NCI-H82 treated with DMSO at 0.1 percent for 48 hours (cell line): Measurements from ENCODE around the gene PNPO.

Experiments used
- DNase-seq: peaks from one replicate; lab custom pipeline; 2025; ENCODE audit not compliant: unreplicated experiment; lab: John Stamatoyannopoulos, UW

The PNPO gene

DNA sequence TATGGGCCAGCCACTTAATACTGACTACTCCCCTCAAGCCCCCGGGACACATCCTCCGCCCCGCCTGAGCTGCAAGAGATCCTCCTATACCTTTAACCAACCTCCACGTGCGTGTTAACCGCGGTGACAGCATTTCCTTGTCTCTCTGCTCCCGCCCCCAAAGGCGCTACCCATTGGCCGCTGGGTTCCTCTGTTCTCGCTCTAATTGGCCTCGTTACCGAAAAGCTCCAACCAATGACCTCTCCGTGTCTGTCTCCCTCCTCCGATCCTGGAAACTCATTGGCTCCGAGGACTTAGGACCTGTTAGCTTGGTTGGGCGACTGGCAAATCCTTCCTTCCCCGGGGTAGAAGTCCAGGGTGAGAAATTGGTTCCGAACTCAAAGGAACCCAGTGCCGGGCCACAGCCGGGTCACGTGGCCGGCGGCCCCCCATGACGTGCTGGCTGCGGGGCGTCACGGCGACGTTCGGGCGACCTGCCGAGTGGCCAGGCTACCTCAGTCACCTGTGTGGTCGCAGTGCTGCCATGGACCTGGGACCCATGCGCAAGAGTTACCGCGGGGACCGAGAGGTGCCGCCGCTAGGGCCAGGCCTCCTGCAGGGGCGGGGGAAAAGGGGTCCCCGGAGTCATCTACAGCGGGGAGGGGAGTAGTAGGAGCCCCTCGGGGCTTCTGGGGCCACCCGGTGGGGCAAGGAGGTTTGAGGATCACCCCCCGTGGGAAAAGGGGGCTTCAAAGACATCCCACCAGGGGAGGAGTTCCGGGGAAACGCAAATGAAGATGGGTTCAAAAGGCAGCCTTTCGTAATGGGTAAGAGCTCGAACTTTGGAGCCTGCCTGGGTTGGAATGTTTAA is at the start of gene PNPO:
TSS of gene PNPO (plus strand) at position 326 of the 850 bp plus-strand sequence. CDS start at position 431, 105 bp downstream.
- DNase-seq, result peak; percentile 98

DNA sequence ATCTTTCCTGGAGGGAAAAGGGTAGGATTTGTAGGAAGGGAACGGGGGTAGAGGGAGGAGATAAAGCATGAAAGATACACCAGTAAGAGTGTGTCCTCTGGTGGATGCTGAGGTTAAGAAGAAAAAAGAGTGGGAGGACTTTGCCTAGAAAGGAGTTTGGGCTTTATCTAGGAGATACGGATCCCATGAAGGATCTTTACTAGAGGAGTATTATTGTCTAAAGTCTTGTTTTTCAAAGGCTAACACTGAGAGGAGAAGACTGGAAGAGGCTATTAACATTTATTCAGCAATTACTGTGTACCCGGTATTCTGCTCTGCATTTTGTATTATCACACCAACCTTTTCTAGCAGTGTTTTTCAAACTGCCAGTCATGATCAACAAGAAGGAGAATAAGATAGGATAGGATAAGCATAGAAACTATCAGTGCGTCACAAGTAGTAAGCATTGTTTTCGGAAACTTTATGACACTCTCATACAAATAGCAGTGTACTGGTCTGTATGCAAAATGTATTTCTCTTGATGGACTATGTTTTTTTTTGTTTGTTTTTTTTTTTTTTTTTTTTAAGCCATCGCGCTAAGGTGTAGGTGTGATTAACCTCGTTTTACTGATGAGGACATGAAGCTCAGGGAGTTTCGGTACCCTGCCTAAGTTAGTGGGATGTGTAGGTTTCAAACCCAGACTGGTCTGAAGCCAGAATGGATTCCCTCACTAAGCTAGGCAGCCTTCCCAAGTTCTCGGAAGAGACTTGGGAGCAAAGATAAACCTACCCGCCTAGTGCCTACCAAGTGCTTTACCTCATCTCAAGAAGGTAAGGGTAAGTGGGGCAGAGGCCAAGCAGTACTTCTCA is 46.6 kb upstream of the PNPO start:
- DNase-seq, result no peak

DNA sequence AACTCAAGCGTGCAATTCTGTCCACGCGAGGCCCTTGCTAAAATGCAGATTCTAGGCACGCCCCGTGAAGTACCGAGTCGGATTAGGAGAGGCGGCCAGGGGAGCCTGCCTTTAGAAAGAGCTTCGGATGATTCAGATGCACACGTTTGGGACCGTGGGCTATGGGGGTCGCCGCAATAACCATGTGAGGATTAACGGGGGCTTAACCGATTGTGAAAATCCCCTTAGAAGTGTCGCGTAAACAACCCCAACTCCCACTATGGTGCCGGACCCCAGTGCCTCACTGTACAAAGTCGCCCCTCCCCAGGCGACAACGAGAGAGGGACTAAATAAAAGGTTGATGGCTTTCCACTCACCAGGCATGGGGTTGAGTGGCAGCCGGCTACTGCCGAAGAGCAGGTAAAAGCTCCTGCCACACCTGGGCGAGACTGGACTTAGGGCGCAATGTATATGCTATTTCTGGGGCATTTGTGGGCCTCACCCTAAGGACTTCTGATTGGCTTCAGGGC is 46.0 kb upstream of the PNPO start:
- peak; percentile 76 for DNase-seq

DNA sequence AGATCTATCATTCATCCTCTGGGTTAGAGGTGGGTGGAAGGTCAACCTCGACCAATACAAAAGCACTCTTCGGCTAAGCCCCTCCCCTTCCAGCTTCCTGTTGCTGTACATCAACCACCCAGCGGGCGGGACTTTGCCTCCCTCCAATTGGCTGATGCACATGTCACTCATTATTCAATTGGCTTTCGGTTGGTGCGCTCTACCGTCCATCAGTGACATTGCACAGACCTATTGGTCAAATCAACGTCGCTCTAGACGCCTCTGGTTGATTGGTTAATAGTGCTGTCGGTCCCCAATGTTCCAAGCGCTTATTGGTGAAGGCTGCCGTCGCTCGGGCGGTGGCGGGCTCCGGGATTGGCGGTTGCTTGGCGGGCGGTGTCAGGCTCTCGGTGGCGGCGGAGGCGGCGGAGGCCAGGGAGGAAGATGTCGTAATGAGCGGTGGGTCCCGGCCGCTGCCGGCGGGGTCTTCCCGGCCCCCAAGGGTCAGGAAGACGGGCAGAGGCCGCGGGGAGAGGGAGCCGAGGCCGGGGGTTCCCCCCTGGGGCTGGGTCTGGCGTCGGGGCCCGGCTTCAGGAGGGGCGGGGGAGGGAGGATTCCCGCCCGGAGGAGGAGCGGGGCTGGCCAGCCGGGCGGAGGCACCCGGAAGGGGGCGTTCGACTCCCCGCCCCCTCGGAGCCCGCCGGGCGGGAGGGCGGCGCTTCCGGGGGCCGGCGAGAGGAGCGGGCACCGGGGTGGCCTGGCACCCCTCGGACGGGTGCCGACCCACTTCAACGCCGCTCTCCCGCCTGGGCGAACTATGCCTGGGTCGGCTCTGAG is 45.3 kb upstream of the PNPO start, which contains the start of gene SP2:
TSS of gene SP2 (plus strand) at position 381 of the 816 bp plus-strand sequence. CDS start at position 432, 51 bp downstream.
- peak; percentile 100 for DNase-seq

DNA sequence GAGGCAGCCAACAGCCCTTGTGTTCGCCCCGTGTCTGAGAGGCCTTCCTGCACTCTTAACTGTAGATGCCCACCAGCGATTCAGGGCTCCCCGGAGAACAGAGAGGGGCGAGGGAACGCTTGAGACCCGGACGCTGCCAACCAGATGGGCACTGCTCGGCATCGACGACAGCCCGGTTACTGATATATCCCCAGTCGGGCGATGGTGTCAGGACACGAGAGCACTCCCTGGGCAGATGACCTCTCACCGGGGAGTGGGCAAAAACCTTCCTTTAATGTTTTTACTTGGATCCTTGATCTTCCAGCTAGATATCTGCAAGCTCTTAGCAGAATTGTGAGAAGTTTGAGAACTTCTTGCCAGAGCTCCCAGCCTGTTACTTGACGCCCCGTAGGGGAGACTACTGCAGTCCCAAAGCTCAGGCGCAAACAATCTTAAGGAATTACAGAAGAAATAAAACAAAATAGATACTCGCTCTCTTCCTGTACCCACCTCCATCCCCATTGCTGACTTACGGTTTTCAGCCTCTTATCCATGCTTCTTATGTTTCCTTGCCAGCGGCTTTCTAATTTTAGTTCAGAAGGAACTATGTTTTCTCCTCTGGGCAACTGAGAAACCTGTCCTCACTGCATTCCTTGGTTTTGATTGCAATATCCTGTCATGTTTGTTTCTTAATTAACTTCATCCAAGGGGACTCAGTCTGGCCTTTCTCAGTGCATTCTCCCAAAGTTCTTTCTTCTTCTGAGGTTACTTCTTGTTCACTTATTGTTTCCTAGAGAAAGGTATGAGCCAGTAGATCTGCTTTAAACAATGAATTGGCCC is 44.5 kb upstream of the PNPO start:
- no peak for DNase-seq

DNA sequence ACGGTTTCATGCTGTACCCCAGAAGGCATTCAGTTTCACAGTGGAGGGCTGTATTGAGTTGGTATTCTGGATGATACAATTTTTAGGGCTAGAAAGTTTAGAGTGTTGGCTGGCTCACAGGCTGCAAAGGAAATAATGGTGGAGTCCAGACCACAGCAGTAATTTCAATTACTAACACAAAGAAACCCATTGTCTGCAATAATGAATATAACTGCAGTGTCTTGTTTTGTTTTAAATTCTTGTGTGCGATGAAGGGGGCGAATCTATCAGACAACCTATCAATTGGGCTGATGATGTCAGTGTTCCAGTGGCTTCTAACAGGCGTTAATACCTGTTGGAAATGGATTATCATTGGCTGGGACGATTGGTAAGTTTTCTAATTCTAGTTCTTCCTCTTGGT is 43.8 kb upstream of the PNPO start:
- DNase-seq, result no peak

DNA sequence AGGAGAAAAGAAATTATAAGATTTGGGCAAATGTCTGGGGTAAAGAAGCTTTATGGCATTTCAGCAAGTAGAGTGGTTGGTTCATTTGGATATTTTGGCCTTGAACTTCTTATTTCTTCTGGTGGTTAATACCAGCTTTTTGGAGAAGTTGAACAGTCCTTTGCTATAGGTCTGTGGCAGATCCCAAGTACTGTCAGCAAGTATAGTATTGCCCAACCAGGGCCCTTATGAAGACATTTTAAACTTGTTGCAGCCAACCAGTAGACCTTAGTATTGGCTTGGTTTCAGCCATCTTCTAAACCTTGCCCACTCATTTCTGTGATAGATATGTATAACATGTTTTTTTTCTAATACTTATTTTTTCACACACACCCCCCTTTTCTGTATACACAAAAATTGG is 43.1 kb upstream of the PNPO start:
- DNase-seq, result no peak

DNA sequence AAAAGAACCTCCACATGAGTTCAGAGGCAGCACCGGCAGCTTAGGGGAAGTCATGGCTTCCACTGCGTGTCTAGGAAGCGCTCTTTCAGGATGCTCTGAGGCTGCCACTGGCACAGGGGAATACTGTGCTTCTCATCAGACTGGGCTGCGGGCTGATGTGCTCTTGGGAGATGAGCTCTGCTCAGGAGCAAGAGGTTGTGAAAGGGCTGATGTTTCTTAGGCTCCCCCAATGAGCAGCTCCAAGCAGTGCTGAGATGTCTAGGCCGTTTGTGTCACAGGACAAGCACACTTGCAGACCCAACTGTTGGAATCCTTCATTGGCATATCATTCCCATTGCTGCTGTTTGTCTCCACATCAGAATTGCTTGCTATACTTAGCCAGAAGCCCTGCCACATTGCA is 41.7 kb upstream of the PNPO start:
- no peak for DNase-seq

DNA sequence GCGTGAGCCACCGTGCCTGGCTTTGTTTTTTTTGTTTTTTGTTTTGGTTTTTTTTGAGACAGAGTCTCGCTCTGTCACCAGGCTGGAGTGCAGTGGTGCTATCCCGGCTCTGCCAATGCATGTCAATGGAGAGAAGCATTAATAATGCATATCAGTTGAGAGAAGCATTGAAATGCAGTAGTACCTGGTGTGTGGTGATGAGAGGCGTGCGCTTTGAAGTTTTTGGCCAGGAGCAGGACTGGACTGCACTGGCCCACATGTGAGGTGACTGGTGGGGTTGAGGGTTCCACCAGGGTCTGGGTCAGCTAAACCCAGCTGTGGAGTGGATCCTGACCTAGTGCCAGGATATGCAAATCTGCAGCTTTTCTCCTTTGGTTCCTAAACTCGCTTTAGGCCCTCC is 39.9 kb upstream of the PNPO start:
- no peak for DNase-seq

DNA sequence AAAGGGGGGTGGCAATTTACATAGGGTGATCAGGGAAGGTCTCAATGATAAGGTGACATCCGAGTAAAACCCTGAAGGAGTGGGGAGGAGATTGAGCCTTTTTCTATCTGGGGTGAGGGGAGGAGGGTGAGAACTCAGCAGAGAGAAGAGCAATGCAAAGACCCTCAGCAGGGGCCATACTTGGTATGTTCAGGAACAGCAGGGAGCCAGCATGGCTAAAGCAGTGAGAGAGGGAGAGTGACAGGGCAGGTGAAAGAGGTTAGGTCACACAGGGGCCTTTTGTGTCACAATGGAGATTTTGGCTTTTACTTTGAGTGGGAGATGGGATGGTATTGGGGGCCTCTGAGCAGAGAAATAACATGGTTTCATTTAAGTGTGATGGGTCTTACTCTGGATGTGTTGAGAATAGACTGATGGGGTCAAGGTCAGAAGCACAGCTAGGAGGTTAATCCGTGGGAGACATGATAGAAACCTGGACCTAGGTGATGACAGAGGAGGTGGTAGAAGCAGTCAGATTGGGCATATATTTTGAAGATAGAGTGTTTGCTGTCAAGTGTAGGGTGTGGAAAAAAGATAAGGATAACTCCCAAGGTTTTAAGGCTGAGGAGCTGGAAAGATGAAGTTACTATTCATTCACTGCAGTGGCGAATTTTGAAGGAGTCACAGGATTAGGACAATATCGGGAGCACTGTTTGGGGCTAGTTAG is 39.2 kb upstream of the PNPO start:
- DNase-seq, result no peak

DNA sequence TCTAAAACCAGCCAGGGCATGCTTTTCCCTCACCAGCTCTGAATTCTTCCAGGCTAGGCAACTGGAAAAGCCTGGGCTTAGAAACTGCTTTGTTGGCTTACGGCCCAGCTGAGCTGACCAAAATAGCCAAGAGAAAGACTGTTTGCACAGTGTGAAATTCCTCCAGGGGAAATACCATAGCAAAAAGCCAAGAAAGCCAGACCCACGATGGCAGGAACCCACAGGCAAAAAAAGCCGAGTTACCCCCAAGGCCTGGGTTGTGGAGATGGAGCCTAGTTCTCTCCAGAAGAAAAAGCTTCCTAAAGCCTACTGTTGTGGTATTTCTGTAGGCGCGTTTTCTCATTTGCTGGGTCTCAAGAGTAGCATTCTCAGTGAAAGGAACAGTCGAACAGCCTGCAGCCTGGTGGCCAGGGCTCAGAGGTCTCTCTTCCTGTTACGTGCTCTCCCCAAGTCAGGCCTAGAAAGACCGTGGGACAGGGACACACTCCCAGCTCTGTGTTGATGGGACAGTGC is 36.1 kb upstream of the PNPO start:
- DNase-seq, result no peak

DNA sequence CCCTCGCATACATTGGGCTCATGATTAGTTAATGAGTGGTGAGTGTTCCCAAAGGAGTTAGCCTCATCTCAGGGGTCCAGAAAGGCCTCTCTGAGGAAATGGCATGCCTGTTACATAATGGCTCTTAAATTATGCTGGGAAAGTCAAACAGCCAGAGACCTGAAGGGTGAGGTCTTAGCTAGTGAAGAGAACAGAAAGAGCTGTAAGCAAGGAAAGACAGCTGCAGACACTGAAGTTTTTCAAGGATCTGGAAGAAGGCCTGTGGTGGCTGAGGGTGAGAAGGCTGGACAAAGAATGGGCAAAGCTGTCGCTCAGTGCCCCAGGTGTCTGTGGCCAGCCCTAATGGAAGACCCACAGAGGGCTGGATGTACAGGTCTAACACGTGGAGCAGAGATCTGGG is 34.9 kb upstream of the PNPO start:
- DNase-seq, result no peak

DNA sequence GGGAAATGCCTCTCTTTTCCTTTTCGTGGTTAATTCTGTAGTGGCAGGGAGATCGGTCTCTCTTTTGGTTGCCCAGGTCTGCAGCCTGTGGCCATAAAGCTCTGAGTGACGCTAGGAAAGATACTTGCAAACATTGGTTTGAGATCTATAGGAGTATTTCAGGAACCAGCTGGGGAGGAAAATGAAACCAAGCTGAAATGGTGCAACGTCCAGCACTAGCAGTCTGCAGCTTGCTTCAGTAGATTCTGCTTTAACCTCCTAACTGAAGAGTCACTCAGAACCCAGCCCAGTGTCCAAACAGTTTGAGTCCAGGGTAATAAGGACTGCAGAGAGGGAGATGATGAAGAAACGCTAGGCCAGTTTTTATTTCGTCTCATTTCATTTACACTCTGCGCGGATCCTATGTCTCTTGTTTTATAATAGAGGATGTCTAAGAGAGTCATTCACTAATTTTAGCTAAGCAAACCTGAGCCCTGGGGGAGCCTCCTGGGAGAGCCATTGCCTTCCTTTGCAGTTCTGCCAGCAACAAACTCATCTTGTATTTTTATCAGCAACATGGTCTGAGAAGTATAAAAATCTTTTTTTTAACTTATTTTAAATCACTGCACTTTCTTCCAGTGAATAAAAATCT is 33.3 kb upstream of the PNPO start:
- DNase-seq, result no peak

DNA sequence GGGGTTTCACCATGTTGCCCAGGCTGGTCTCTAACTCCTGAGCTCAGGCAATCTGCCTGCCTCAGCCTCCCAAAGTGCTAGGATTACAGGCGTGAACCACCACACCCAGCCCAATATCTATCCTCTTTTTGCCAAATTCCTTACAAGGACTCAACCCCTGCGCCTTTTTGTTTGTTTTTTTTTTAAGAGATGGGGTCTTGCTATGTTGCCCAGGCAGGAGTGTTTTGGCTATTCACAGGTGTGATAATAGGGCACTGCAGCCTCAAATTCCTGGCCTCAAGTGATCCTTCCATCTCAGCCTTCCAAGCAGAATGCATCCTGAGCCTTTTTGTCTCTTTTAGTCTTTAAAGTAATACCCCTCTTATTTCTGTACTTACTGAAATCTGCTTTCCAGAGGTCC is 28.3 kb upstream of the PNPO start:
- DNase-seq, result no peak

DNA sequence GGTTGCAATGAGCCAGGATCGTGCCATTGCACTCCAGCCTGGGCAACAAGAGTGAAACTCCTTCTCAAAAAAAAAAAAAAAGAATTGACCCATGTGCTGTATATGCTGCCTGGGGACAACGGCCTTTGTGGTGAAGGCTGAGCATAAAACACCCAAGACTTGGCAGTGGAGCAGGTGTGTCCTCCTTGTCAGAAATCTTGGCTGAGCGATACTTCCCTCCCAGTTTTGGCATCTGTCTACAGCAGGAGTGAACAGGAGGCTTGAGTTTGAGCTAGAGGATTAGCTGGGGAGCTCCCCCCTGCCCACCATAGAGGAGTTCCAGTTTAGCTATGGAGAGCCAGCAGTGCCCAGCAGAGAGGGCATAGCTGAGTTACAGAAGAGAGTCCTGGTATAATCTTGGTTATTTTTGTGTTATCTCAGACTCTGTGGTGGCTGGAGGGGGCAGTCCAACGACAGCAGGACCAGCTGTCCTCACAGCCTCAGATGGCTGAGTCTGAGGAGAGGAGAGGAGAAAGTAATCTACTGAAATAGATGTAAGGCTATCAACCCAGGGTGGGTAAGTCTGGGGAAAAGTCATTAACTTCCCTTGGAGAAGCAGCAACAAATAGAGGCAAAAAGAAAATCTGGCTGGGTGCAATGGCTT is 26.9 kb upstream of the PNPO start:
- no peak for DNase-seq

DNA sequence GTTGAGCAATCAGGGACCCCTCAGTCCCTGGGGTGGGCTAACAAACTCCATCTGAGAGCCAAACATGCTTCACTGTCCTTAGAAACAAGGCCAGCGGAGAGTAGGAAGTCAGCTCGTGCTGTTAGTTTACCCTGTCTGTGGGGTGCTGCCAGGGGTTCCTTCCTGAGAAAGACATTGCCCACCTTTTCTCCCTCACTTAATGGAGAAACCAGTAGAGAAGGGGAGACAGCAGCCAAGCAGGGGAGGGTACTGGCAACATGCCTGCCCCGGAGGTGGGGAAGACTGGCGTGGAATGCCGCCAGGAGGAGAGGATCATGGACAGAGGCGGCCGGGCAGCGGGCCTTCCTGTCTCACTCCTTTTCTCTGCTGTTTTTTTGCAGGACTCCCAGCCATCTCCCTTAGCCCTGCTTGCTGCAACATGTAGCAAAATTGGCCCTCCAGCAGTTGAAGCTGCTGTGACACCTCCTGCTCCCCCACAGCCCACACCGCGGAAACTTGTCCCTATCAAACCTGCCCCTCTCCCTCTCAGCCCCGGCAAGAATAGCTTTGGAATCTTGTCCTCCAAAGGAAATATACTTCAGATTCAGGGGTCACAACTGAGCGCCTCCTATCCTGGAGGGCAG is 25.5 kb upstream of the PNPO start:
- no peak for DNase-seq

DNA sequence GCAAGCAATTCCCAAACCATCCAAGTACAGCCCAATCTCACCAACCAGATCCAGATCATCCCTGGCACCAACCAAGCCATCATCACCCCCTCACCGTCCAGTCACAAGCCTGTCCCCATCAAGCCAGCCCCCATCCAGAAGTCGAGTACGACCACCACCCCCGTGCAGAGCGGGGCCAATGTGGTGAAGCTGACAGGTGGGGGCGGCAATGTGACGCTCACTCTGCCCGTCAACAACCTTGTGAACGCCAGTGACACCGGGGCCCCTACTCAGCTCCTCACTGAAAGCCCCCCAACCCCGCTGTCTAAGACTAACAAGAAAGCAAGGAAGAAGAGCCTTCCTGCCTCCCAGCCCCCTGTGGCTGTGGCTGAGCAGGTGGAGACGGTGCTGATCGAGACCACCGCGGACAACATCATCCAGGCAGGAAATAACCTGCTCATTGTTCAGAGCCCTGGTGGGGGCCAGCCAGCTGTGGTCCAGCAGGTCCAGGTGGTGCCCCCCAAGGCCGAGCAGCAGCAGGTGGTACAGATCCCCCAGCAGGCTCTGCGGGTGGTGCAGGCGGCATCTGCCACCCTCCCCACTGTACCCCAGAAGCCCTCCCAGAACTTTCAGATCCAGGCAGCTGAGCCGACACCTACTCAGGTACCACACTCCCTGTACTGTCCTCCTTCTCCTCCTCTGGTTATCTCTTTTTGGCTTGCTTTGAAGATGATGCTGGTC is 24.7 kb upstream of the PNPO start:
- DNase-seq, result no peak
